RWPE2 (cell line): Measurements from ENCODE around the gene MCM10.

Source experiments
- ATAC-seq: fragments of 200-7000 bp; cut with Tn5 transposase; 3 replicates; pipeline ENCODE4 v1.9.1; 2021; ENCODE audit warnings: low read depth
- DNase-seq: peaks from one replicate; pipeline ENCODE4 v3.0.0-alpha.2; 2020; ENCODE audit warnings: low spot score
- H3K27ac ChIP-seq: fragments of 450-650 bp; 2 replicates; pipeline ENCODE4 v1.5.1; 2017; ENCODE audit warnings: mild to moderate bottlenecking; ENCODE audit not compliant: poor library complexity, severe bottlenecking
- H3K27me3 ChIP-seq: fragments of 250-450 bp; sonication (Bioruptor Pico); 2 replicates; pipeline ENCODE4 v1.5.1; 2021; ENCODE audit warnings: mild to moderate bottlenecking, moderate library complexity; ENCODE audit not compliant: insufficient read depth, poor library complexity, severe bottlenecking
- H3K36me3 ChIP-seq: fragments of 250-450 bp; sonication (Bioruptor Pico); 2 replicates; pipeline ENCODE4 v1.5.1; 2020; ENCODE audit warnings: low read depth, mild to moderate bottlenecking, moderate library complexity
- H3K4me1 ChIP-seq: fragments of 250-450 bp; sonication (Bioruptor Pico); 2 replicates; pipeline ENCODE4 v1.5.1; 2021; ENCODE audit warnings: mild to moderate bottlenecking, moderate library complexity; ENCODE audit not compliant: insufficient read depth, poor library complexity, severe bottlenecking
- H3K4me3 ChIP-seq: fragments of 250-450 bp; sonication (Bioruptor Pico); 2 replicates; pipeline ENCODE4 v1.5.1; 2021; ENCODE audit warnings: mild to moderate bottlenecking, moderate library complexity; ENCODE audit not compliant: severe bottlenecking
- H3K9me3 ChIP-seq: fragments of 250-450 bp; sonication (Bioruptor Pico); 2 replicates; pipeline ENCODE4 v1.5.1; 2021; ENCODE audit warnings: mild to moderate bottlenecking, moderate library complexity; ENCODE audit not compliant: severe bottlenecking
- CTCF ChIP-seq: fragments of 450-650 bp; IDR thresholded peaks from one replicate; pipeline ENCODE4 v1.5.1; 2017; ENCODE audit warnings: mild to moderate bottlenecking, moderate library complexity; ENCODE audit not compliant: poor library complexity, severe bottlenecking

Gene MCM10

GRCh38 chr10:13206546-13207443 is 45.4 kb downstream of the MCM10 start:
- DNase-seq (no peak), ATAC-seq (no peak)
- no peaks in the 10 kb centered on the region for H3K9me3 ChIP-seq
- H3K36me3 ChIP-seq, result peaks cover 78% of the 10 kb centered on the region
- H3K27me3 ChIP-seq, result no peaks in the 10 kb centered on the region
- no peak overlapping the region for H3K27ac ChIP-seq
- peak; percentile 42 for TF ChIP-seq CTCF
- H3K4me1 ChIP-seq, result no peaks in the 10 kb centered on the region
- H3K4me3 ChIP-seq, result no peak overlapping the region

GRCh38 chr10:13213163-13213562 is 51.8 kb downstream of the MCM10 start:
- no peak for ATAC-seq
- no peak for TF ChIP-seq CTCF
- Histone ChIP-seq H3K27ac (no peak overlapping the region), H3K4me1 (no peaks in the 10 kb centered on the region), H3K4me3 (no peak overlapping the region), H3K27me3 (no peaks in the 10 kb centered on the region), H3K36me3 (peaks cover 33% of the 10 kb centered on the region), H3K9me3 (no peaks in the 10 kb centered on the region)
- DNase-seq, result no peak

GRCh38 chr10:13218878-13219277 is 57.5 kb downstream of the MCM10 start:
- DNase-seq (no peak), ATAC-seq (no peak)
- no peak overlapping the region for H3K27ac ChIP-seq
- H3K9me3 ChIP-seq, result no peaks in the 10 kb centered on the region
- no peaks in the 10 kb centered on the region for H3K27me3 ChIP-seq
- no peaks in the 10 kb centered on the region for H3K36me3 ChIP-seq
- no peaks in the 10 kb centered on the region for H3K4me1 ChIP-seq
- TF ChIP-seq CTCF, result no peak
- no peak overlapping the region for H3K4me3 ChIP-seq

- no peak overlapping the region for H3K4me3 ChIP-seq
- DNase-seq, result no peak
Measured at GRCh38 chr10:13219685-13220670, 58.6 kb downstream of the MCM10 start.

More at GRCh38 chr10:13219685-13220670, 58.6 kb downstream of the MCM10 start:
- Histone ChIP-seq H3K9me3 (no peaks in the 10 kb centered on the region), H3K4me1 (no peaks in the 10 kb centered on the region), H3K27me3 (no peaks in the 10 kb centered on the region), H3K36me3 (no peaks in the 10 kb centered on the region), H3K27ac (no peak overlapping the region)
- peak; percentile 49; the same call in 1 of the 3 replicates for ATAC-seq
- peak; percentile 21 for TF ChIP-seq CTCF
